T follicular helper cell (primary cell): ENCODE results near the gene AP4S1.
"Not testable (repeated sequence)": the region's sequence is repeated elsewhere in the genome, so short reads cannot be mapped to it uniquely, and the experiment has no call there.

Experiments used
- DNase-seq: peaks from one replicate; pipeline ENCODE4 v3.0.0-alpha.2; 2020; ENCODE audit warnings: low read depth

Gene AP4S1

DNA sequence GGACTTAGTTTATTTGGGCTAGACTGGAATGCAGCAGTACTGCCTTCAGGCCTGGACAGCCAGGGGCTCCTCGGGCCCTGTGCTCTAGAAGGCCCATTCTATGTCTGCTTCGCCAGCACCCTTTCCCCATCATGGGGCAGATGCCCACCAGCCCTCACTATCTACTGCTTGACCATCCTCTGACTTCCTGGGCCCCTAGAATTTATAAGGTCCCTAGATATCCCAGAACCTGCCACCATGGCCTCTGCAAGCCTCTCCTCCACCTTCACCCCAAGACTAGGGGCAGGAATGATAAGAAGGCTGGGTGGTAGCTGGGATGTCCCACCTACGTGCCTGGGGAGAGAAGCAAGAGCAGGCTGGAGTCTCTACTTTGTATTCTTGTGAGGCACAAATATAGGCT, 59.6 kb downstream of the AP4S1 start:
- no peak for DNase-seq

DNA sequence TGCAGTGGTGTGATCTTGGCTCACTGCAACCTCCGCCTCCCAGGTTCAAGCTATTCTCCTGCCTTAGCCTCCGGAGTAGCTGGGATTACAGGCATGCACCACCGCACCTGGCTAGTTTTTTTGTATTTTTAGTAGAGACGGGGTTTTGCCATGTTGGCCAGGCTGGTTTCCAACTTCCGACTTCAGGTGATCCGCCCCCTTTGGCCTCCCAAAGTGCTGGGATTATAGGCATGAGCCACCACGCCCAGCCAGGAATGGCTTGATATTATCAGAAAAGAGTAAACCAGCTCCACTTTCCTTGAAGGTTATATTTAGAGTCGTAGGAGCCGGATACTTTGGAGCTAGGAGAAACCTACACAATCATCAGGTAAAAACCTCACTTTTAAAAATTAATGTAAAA, 61.0 kb downstream of the AP4S1 start:
- not testable (repeated sequence) for DNase-seq

DNA sequence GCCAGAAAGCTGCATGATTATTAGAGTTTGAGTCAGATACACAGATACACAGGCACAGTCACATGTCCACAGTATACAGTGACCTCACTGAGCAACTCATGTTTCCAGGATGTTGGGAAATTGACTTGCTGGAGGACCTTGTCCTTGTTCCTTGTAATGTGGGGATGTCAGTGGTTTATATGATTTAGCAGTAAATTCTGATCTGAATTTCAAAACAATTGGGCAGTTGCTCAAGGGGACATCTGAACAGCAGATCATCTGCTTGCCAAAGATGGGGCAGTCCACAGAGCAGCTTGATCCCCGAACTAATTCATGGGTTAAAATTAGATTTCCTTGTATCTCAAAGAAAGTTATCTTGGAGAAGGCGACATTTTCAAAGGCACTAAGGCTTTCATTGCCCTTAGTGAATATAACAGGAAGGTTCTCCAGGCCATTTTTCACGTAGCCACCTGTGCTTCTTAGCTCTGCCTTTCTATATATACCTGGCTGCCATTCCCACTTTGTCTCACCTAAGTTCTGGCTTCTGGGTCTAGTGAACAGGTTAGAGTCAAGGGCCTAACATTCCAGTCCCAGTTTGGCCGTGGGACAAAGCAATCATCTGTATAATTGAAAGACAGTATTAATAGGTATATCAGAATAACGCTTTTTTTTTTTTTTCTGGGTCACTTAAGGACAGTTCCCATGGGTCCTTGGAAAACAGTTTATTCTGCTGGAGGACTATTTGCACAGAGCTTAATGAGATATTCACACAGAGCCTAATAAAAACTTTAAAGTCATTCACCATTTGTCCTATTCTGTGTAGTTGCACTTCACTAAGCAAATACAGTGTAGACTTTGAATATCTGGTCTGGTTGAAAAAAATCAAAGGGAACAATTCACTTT, 65.7 kb downstream of the AP4S1 start:
- DNase-seq, result no peak

DNA sequence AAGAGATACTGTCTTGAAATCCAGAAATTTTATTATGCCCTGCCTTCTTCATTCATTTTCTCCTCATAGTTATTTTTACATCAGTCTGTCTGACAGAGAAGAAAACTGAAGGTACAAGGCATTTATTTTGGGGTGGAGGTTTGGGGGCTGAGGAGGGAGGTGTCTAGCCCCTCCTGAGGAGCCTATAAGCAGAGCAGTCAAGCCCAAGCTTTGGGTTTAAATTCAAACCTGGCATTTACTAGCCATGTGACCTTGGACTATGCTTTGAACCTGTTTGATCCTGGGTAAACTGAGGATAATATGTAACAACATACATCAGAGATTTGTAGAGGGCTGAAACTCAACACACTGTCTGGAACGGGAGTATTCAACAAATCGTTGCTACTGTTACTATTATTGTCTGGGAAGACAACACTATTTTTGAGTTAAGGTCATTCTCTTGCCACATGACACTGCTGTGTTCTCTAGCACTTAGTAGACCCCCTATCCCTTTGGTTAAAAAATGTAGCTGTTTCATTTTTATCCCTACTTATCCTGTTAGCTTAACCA, 66.8 kb downstream of the AP4S1 start:
- no peak for DNase-seq

DNA sequence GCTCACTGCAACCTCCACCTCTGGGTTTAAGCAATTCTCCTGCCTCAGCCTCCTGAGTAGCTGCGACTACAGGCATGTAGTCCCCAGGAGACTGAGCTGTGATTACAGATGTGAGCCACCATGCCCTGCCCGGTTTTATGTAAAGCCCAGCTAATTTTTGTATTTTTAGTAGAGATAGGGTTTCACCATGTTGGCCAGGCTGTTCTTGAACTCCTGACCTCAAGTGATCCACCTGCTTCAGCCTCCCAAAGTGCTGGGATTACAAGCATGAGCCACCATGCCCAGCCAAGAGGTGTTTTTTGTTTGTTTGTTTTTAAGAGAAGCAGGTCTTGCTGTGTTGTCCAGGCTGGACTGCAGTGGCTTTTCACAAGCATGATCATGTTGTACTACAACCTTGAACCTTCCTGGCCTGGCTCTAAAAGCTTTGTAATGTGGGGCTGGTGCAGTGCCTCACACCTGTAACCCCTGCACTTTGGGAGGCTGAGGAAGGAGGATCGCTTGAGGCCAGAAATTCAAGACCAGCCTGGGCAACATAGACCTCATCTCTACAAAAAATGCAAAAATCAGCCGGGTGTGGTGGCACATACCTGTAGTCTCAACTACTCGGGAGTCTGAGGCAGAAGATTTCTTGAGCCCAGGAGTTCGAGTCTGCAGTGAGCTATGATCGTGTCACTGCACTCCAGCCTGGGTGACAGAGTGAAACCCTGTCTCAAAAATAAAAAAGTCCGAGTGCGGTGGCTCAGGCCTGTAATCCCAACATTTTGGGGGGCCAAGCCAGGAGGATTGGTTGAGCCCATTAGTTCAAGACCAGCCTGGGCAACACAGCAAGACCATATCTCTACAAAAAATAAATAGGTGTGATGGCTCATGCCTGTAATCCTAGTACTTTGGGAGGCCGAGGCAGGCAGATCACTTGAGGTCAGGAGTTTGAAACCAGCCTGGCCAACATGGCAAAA, 68.7 kb downstream of the AP4S1 start:
- DNase-seq, result not testable (repeated sequence)

DNA sequence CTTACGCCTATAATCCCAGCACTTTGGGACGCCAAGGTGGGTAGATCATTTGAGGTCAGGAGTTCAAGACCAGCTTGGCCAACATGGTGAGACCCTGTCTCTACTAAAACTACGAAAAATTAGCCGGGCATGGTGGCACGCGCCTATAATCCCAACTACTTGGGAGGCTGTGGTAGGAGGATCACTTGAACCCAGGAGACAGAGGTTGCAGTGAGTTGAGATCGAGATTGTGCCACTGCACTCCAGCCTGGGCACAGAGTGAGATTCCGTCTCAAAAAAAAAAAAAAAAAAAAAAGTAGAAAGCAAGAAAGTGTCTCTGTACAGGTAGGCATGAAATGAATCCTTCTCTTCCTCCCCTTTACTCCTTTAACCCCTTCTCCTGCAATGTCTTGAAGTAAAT, 70.4 kb downstream of the AP4S1 start:
- DNase-seq, result not testable (repeated sequence)

DNA sequence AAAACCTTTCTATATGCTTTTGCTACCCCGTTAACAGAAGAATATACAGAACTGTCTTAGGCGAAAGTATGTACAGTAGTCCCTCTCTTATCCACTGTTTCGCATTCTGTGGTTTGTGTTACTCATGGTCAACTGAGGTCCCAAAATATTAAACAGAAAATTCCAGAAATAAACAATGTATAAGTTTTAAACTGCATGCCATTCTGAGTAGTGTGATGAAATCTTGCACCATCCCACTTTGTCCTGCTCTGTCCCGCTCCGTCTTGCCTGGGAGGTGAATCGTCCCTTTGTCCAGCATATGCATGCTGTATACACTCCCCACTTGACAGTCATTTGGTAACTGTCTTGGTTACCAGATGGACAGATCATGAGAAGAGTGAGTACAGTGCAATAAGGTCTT, 70.8 kb downstream of the AP4S1 start:
- DNase-seq, result no peak

DNA sequence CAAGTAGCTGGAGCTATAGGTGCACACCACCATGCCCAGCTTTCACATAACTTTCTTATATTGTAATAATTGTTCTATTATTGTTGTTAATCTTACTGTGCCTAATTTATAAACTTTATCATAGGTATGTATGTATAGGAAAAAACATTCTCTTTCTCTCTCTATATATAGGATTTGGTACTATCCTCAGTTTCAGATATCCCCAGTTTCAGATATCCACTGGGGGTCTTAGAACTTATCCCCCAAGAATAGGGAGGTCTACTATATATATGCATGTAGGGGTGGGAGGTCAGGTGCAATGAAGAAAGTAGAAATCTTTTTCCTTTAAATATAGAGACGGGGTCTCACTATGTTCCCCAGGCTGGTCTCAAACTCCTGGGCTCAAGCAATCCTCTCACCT, 71.6 kb downstream of the AP4S1 start:
- no peak for DNase-seq

DNA sequence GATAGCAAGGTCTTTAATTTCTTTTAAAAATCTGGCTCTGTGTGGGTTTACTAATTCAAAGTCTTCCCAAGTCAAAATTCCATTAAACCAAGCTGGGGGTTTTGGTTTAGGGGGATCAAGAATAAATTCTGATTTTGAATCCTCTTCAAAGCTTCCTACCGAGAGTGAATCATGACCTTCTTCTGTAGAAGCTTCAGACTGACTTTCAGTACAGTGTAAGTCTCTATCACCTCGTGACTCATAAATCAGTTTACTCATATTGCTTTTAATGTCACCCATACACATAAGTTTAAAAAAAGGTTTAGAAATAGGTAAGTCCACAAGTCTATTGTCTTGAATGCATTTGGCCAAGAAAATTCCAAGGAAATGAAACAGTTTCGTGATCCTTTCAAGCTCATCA, 81.3 kb downstream of the AP4S1 start:
- no peak for DNase-seq

DNA sequence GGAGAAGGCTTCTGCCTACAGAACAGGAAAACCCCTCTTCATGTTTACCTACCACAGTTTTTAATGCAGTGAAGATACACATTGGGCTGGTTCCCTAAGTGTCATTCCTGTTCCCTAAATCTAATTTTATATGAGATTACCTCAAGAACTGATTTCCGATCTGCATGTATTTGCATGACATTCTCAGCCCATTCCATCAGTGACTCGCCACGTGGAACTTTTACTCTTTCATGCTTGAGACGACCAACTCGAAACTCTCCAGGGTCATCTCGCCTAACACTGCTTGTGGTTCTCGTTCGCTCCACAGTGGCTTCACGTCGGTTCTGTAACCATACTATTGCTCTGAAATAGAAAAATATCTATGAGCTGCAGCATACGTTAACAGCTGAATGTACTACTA, 83.8 kb downstream of the AP4S1 start:
- DNase-seq, result no peak

DNA sequence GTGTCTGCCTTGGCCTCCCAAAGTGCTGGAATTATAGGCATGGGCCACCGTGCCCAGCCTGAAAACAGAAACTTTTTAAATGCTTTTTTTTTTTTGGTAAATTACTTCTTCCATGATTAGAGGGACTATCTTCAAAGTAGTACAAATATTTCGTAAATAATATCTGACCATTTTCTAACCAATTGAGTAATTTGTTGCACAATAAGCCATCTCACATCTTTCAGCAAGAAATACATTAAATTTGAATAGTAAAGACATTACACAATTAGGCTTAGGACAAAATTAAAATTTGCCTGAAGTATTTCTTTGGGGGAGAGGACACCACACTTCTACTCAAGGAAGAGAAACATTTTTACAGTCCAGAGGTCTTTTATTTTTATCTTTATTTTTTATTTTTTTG, 85.4 kb downstream of the AP4S1 start:
- DNase-seq, result no peak

DNA sequence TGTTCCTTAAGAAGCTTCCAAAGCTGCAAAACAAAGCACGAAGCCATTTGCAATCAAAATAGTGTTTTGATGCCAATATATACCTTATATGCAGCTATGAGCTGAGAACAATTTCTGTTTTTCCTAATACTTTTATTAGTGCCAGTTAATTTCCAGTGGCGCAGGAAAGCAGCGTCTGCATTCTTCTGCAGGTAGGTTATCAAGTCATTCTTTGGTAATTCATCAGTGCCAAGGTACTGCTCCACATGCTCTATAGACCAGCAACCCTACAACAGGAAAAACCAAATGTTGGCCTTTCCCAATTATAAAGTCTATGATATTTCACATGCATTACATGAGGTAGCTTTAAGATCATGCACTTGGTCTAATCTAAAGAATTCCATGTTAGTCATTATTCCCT, 88.3 kb downstream of the AP4S1 start:
- no peak for DNase-seq

DNA sequence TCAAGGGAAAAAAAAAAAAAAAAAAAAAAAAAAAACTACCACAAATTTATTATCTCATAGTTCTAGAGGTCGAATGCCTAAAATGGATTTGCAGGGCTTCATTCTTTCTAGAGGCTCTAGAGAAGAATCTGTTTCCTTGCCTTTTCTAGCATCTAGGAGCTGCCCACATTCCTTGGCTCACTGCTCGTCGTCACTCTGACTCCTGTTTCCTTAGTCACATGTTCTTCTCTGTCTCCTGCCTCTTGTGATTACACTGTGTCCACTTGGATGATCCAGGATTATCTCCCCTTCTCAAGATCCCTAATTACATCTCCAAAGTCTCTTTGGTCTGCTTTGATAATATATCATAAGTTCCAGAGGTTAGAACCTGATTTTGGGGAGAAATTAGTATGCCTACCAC, 93.4 kb downstream of the AP4S1 start:
- DNase-seq, result no peak

DNA sequence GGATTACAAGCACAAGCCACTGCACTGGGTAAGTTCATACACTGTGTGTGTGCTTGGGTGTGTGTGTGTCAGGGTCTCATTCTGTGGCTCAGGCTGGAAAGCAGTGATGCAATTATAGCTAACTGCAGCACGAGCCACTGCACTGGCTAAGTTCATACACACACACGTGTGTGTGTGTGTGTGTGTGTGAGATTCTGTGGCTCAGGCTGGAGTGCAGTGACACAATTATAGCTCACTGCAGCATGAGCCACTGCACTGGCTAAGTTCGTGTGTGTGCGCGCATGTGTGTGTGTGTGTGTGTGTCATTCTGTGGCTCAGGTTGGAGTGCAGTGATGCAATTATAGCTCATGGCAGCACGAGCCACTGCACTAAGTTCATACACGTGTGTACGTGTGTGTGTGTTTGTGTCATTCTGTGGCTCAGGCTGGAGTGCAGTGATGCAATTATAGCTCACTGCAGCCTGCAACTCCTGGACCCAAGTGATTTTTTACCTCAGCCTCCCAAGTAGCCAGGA, 96.7 kb downstream of the AP4S1 start:
- DNase-seq, result no peak

DNA sequence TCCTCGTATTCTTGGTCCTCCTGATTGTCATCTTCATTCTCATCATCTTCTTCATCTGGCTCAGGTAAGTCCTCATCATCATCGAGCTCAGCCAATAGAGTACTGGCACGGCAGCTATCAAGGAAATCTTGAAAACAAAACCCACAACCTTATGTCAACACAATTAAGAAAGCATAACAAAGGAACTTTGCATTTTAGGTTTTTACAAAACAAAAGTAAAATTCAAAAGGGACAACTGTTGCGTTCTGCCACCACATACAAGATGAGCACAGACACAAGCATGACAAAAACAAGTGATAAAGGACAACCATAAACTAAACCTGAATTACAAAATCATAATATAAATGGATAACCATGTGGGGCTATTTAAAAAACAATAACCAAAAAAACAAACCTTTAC, 97.5 kb downstream of the AP4S1 start:
- no peak for DNase-seq

DNA sequence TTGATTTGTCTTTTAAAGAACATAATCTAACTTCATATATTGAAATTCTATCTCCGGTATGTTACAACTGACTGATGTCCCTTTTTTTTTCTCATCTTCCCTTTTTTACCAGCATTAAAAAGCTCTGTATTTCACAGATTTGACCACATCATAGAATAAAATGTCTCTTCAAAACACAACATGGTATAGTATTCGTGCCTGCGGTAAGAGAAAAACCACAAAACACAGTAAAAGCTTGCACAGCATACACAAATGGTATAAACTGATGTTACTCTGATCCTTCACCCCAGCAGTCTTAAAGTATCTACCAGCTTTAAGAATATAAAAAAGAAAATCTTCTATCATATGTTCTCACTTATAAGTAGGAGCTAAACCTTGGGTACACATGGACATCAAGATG, 98.7 kb downstream of the AP4S1 start:
- DNase-seq, result no peak

DNA sequence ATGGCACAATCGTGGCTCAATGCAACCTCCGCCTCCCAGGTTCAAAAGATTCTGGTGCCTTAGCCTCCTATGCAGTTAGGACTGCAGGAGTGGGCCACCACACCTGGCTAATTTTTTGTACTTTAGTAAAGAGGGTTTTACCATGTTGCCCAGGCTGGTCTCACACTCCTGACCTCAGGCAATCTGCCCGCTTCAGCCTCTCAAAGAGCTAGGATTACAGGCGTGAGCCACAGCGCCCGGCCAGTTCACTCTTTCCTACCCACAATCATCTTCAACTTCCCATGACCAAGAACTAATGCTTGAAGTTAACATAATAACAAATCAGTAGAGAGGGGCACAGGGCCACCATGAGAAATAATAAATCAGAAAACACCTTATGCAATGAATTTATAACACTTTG, 99.8 kb downstream of the AP4S1 start:
- DNase-seq, result no peak

DNA sequence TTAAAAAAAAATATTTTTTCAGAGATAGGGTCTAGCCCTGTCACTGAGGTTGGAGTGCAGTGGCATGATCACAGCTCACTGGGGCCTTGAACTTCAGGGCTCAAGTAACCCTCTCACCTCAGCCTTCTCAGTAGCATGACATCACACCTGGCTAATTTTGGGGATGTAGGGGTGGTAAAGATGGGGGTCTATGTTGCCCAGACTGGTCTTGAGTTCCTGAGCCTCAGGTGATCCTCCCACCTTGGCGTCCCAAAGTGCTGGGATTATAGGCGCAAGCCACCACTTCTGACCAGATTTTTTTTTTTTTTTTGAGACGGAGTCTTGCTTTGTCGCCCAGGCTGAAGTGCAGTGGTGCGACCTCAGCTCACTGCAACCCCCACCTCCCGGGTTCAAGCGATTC, 101.2 kb downstream of the AP4S1 start:
- no peak for DNase-seq

DNA sequence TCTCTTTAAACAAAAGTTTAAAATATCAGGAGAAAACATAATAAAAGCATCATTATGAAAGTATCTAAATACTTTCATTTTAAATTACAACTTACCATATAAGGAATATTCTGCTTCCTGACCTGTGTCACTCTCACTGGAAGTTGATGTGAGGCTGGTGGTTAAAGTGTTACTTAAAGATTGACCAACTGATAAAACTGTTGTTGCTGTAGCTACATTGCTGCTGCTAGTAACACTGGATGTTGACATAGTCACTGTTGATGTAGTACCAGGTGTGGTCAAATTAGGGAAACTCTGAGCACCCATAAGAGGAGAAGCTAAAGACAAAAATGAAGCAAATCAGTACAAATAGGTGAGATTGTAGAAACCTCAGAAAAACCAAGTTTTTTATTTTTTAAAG, 102.2 kb downstream of the AP4S1 start:
- DNase-seq, result no peak

DNA sequence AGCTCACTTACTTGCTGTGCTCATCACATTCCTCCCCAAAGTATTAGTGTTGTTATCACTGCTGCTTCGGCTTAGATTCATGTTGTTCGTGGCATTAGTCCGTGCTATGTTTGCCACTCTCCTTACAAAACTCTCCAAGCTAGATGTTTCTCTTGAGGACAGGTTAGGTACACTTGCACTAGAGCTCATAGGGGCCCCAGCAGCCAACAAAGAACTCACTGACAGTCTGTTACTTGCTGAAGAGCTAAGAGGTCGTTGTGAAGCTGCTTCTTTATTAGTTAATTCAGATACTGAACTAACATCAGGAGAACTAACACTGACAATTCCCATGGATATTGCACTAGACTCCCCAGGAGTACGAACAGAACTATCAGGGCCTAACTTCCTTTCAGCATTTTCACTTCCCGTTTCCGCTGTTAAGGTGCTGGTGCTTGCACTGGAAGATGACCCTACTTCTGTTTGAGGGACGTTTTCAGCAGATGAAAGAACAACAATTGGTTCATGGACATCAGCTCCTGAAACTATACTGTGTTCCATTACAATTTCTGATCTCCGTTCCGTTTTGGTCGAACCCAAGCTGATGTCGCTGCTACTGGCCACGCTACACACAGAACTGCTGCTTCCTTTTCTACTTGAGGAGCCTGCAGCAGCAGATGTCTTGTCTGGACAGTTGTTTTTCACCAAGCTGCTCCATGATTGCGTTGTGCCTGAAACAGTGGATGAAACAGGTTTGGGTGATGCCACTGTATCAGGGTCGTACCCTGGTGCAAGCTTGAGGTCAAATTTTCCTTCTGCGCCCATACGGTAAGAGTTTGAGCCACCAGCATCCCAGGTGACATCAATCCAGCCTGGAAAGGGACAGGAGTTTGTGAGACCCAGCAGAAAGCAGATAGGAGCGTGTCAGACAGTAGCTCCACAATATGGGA, 103.4 kb downstream of the AP4S1 start:
- DNase-seq, result no peak

DNA sequence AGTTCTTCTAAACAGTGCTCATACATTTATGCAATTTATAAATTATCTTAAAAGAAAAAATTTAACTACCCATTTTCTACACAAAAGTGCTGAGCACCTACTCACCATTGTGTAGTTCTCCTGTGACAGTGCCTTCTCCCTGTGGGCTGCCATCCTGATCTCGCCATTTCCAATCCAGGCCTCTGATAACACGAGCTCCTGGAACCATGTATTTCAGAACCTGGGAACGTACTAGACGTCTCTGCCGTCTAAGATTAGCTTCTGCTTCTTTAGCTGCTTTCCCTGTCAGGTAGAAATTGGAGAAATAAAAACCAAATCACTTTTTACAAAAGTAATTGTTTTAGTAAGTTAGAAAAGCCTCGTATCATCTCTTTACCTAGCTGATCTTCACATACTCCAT, 107.7 kb downstream of the AP4S1 start:
- DNase-seq, result no peak
